Measurements from ENCODE around the gene ABCF1. TPM values are rescaled to one million over a fixed set of nuclear protein-coding genes. Genes with fewer than 3 reads are reported as not detected.

The ABCF1 gene
- total RNA-seq, 1 experiment from 2014 or later, result 53.3 TPM

DNA sequence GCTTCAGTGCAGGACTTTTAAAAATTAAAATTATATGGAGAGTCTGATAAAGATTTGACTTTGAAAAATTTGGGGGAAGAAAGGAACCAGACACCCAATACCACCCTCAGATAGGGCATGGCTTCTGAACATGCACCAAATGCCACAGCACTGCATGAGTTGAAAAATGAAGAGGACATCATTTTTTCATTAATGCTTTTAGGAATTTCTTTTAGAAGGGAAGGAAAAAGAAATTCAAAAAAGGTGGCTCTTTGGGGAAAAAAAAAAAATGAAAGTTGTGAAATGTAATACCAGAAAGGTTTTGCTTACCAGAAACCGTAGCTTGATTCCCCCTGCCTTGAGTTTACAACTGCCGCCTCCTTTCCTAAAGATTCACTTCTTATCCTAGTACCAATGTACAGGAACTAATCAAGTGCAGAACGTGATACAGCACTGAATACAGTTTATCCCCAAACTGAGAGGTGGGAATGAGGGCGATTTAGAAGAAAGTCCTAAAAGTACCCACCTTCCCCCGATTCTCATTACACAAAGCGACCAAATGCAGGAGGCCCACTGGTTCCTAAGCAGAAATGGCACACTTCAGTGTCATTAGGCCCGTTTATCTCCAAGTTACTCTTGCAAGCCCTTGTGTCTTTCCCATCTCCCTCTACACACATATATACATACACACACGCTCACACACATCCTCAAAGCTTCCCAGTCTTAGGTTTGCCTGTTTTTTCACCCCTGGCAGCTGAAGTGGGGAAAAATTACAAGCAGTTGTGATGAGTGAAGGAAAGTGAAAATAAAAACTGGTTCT is 43.0 kb downstream of the ABCF1 start (continued):
- TF ChIP-seq EZH2phosphoT487 (IDR thresholded peaks at IDR 0.05; ENCODE audit: borderline replicate concordance) (no peak), ELF1 (IDR thresholded peaks at IDR 0.05; ENCODE audit: borderline replicate concordance, low read depth) (no peak), ZNF274 (IDR thresholded peaks at IDR 0.05; ENCODE audit: low read depth, low read length) (no peak)
- TF ChIP-seq, protein P1, sequence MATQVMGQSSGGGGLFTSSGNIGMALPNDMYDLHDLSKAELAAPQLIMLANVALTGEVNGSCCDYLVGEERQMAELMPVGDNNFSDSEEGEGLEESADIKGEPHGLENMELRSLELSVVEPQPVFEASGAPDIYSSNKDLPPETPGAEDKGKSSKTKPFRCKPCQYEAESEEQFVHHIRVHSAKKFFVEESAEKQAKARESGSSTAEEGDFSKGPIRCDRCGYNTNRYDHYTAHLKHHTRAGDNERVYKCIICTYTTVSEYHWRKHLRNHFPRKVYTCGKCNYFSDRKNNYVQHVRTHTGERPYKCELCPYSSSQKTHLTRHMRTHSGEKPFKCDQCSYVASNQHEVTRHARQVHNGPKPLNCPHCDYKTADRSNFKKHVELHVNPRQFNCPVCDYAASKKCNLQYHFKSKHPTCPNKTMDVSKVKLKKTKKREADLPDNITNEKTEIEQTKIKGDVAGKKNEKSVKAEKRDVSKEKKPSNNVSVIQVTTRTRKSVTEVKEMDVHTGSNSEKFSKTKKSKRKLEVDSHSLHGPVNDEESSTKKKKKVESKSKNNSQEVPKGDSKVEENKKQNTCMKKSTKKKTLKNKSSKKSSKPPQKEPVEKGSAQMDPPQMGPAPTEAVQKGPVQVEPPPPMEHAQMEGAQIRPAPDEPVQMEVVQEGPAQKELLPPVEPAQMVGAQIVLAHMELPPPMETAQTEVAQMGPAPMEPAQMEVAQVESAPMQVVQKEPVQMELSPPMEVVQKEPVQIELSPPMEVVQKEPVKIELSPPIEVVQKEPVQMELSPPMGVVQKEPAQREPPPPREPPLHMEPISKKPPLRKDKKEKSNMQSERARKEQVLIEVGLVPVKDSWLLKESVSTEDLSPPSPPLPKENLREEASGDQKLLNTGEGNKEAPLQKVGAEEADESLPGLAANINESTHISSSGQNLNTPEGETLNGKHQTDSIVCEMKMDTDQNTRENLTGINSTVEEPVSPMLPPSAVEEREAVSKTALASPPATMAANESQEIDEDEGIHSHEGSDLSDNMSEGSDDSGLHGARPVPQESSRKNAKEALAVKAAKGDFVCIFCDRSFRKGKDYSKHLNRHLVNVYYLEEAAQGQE (IDR thresholded peaks at IDR 0.05; ENCODE audit: low read depth), result no peak
- TF ChIP-seq, protein P2, sequence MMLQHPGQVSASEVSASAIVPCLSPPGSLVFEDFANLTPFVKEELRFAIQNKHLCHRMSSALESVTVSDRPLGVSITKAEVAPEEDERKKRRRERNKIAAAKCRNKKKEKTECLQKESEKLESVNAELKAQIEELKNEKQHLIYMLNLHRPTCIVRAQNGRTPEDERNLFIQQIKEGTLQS (IDR thresholded peaks at IDR 0.05), result no peak
- TF ChIP-seq, protein P3, sequence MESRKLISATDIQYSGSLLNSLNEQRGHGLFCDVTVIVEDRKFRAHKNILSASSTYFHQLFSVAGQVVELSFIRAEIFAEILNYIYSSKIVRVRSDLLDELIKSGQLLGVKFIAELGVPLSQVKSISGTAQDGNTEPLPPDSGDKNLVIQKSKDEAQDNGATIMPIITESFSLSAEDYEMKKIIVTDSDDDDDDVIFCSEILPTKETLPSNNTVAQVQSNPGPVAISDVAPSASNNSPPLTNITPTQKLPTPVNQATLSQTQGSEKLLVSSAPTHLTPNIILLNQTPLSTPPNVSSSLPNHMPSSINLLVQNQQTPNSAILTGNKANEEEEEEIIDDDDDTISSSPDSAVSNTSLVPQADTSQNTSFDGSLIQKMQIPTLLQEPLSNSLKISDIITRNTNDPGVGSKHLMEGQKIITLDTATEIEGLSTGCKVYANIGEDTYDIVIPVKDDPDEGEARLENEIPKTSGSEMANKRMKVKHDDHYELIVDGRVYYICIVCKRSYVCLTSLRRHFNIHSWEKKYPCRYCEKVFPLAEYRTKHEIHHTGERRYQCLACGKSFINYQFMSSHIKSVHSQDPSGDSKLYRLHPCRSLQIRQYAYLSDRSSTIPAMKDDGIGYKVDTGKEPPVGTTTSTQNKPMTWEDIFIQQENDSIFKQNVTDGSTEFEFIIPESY (IDR thresholded peaks at IDR 0.05; ENCODE audit: extremely low read depth, insufficient replicate concordance, low read length), result no peak

All from HCT116 (cell line).